ENCODE results near the gene RNF144B. TPM values are rescaled to one million over a fixed set of nuclear protein-coding genes. Genes with fewer than 3 reads are reported as not detected.

Gene RNF144B
- total RNA-seq, 1 donor from 2014 or later = 13.5 TPM

DNA sequence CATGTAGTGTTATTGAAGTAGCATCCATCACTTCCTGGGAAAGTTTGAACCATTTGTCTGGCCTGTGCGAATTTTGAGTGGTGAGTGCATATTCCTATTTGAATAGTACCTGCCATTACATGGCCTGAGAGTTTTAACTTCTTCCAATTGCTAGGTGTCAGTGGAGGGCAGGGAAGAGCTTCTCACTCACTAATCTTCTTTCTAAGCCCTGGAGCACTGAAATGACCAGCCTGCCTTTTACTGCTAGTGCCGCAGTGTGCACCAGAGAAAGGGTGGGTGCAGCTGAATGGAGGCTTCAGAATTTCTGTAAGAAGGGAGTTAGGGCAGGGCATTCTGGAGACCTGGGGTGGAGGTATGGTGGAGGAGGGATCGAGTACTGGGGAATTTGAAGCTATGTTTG lies 45.5 kb downstream of the RNF144B start:
- POLR2A ChIA-PET = no interaction called here
- Mint-ChIP-seq H3K9me3 (no peaks in the 10 kb centered on the region), H3K36me3 (ENCODE audit: low read depth) (peaks cover 49% of the 10 kb centered on the region), H3K27me3 (no peaks in the 10 kb centered on the region), H3K4me3 (no peak overlapping the region), H3K4me1 (peaks cover 5% of the 10 kb centered on the region), H3K27ac (no peak overlapping the region)
- TF ChIP-seq CTCF (IDR thresholded peaks at IDR 0.05) = no peak
- DNase-seq (no peak), ATAC-seq (ENCODE audit: low read depth) (no peak)
- intact Hi-C loops (cut with micrococcal nuclease) = no loop called here
- CTCF ChIA-PET = no interaction called here

GRCh38 chr6:18433059-18433458 lies 45.9 kb downstream of the RNF144B start:
- Mint-ChIP-seq H3K9me3 (no peaks in the 10 kb centered on the region), H3K27ac (no peak overlapping the region), H3K4me3 (no peak overlapping the region), H3K4me1 (peaks cover 5% of the 10 kb centered on the region), H3K27me3 (no peaks in the 10 kb centered on the region), H3K36me3 (ENCODE audit: low read depth) (peaks cover 45% of the 10 kb centered on the region)
- ATAC-seq (ENCODE audit: low read depth) = no peak
- CTCF ChIA-PET = no interaction called here
- no peak for TF ChIP-seq CTCF (IDR thresholded peaks at IDR 0.05)
- POLR2A ChIA-PET = no interaction called here
- intact Hi-C loops (cut with micrococcal nuclease) = no loop called here
- DNase-seq = no peak

DNA sequence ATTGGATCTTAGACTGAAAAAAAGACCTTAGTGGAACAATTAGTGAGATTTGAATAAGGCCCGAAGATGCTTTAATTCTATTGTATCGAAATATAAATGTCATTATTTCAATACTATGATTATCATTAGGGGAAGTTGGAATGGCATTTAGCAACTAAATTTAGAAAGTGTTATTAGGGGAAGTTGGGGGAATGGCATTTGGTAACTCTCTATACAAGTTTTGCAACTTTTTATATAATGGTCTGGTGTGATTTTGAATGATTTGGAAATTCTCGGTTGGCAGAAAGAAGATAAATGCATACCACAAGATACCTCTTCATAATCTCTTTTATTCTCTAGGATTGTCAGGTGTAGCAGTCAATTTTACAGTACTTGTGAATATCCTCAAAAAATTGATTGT lies 49.2 kb downstream of the RNF144B start:
- POLR2A ChIA-PET = interaction anchor here (0.7 kb wide), 1 partner anchor 13 kb away, joined by 3 read pairs; no protein-coding TSS in a partner anchor
- Mint-ChIP-seq H3K4me3 (no peak overlapping the region), H3K36me3 (ENCODE audit: low read depth) (peaks cover 35% of the 10 kb centered on the region), H3K27ac (no peak overlapping the region), H3K27me3 (no peaks in the 10 kb centered on the region), H3K4me1 (peaks cover 11% of the 10 kb centered on the region), H3K9me3 (no peaks in the 10 kb centered on the region)
- no peak for TF ChIP-seq CTCF (IDR thresholded peaks at IDR 0.05)
- CTCF ChIA-PET = no interaction called here
- ATAC-seq (ENCODE audit: low read depth) (no peak), DNase-seq (no peak)
- intact Hi-C loops (cut with micrococcal nuclease) = no loop called here

GRCh38 chr6:18439581-18439980 lies 52.4 kb downstream of the RNF144B start:
- no peak overlapping the region for H3K27ac Mint-ChIP-seq

More at GRCh38 chr6:18439581-18439980, 52.4 kb downstream of the RNF144B start:
- POLR2A ChIA-PET = no interaction called here
- no peak overlapping the region for H3K4me3 Mint-ChIP-seq
- H3K36me3 Mint-ChIP-seq (ENCODE audit: low read depth) = peaks cover 18% of the 10 kb centered on the region
- CTCF ChIA-PET = no interaction called here
- DNase-seq (no peak), ATAC-seq (ENCODE audit: low read depth) (no peak)
- peaks cover 13% of the 10 kb centered on the region for H3K4me1 Mint-ChIP-seq
- H3K27me3 Mint-ChIP-seq = no peaks in the 10 kb centered on the region
- no peak for TF ChIP-seq CTCF (IDR thresholded peaks at IDR 0.05)
- intact Hi-C loops (cut with micrococcal nuclease) = no loop called here
- H3K9me3 Mint-ChIP-seq = no peaks in the 10 kb centered on the region

Measured in activated B cell treated with CpG ODN at 0.5 μM for 24 hours (primary cell).